Stimulated activated memory B cell treated with anti-CD40 and anti-IgM and Interleukin-4, amounts not matched to agents 10 μg/mL and 1 μg/mL and 100 μg/mL, for 72 hours (primary cell): ENCODE measurements around the gene FBXO38.

ENCODE experiments used
- ATAC-seq: fragments of 150-1000 bp; cut with Tn5 transposase; 2 replicates; pipeline ENCODE4 v1.10.0; 2021
- H3K27ac Mint-ChIP-seq: one replicate; pipeline ENCODE4 v1.8.0; 2022; ENCODE audit warnings: mild to moderate bottlenecking, mixed read lengths
- H3K27me3 Mint-ChIP-seq: one replicate; pipeline ENCODE4 v1.8.0; 2022; ENCODE audit warnings: mixed read lengths
- H3K36me3 Mint-ChIP-seq: one replicate; pipeline ENCODE4 v1.8.0; 2022; ENCODE audit warnings: mixed read lengths
- H3K4me1 Mint-ChIP-seq: one replicate; pipeline ENCODE4 v1.8.0; 2022; ENCODE audit warnings: mixed read lengths
- H3K4me3 Mint-ChIP-seq: one replicate; pipeline ENCODE4 v1.8.0; 2022; ENCODE audit warnings: mild to moderate bottlenecking, moderate library complexity, mixed read lengths
- H3K9me3 Mint-ChIP-seq: one replicate; pipeline ENCODE4 v1.8.0; 2022; ENCODE audit warnings: mixed read lengths

The FBXO38 gene

DNA sequence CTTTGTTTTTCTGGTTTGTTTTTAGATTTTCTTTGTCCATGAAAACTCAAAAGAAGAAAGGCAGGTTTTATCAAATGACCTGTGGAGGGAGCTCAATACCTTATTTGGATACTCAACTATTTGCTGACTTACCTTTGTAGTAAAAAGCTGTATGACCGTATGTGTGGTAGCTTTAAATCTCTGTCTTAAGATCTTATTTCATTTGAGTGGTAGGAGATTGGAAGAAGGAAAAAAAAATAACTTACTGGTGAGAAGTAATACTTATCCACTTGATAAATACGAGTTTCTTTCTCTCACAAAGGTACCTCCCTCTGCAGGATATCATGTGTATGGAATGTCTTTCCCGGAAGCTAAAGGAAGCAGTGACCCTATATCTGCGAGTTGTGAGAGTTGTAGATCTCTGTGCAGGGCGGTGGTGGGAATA, 15.0 kb downstream of the FBXO38 start:
- Mint-ChIP-seq H3K4me3 (no peak overlapping the region), H3K27ac (peak overlapping the region; percentile 39), H3K9me3 (no peaks in the 10 kb centered on the region), H3K4me1 (peaks cover 44% of the 10 kb centered on the region), H3K27me3 (no peaks in the 10 kb centered on the region), H3K36me3 (peaks cover 53% of the 10 kb centered on the region)
- no peak for ATAC-seq

DNA sequence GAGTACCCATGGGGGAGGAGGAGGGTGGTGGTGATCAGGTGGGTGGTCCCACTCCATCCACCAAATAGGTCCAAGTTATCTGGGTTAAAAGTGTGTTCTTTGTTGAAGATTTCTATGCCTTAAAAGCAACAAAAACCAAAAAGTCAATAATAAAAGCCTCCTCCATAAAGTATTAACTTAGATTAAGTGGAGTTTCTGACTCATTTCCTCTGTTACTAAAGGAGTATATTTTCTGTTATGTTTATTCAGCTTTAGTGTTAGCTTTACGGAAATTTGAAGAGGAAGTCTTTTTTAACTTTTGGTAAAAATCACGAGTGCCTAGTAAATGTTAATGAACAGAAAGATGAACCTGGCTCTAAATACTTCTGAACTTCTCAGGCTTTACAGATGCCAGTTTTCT, 17.8 kb downstream of the FBXO38 start:
- no peak overlapping the region for H3K27ac Mint-ChIP-seq
- H3K4me3 Mint-ChIP-seq = no peak overlapping the region
- peaks cover 44% of the 10 kb centered on the region for H3K4me1 Mint-ChIP-seq
- H3K9me3 Mint-ChIP-seq = no peaks in the 10 kb centered on the region
- no peaks in the 10 kb centered on the region for H3K27me3 Mint-ChIP-seq
- ATAC-seq = no peak
- peaks cover 68% of the 10 kb centered on the region for H3K36me3 Mint-ChIP-seq

DNA sequence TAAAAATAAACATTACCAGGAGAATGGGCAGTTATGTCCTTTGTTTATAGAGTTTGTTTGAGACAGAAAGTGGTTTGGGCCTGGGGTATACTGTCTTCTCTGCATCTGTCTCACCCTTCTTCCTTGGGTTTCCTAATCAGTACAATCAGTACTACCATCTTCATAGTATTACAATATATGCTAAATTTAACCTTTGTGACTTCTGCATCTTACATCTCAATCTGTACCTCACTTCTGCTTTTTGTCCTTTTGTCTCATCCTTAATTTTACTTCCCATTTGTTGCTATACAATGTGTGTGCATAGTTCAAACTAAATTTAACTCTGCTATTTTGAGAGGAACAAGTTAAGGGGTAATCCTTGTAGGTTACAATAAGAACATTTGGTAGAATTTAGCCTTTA, 19.6 kb downstream of the FBXO38 start:
- Mint-ChIP-seq H3K27me3 (no peaks in the 10 kb centered on the region), H3K9me3 (no peaks in the 10 kb centered on the region), H3K27ac (peak overlapping the region; percentile 71), H3K4me1 (peaks cover 34% of the 10 kb centered on the region), H3K4me3 (no peak overlapping the region), H3K36me3 (peaks cover 68% of the 10 kb centered on the region)
- peak; percentile 86 for ATAC-seq

DNA sequence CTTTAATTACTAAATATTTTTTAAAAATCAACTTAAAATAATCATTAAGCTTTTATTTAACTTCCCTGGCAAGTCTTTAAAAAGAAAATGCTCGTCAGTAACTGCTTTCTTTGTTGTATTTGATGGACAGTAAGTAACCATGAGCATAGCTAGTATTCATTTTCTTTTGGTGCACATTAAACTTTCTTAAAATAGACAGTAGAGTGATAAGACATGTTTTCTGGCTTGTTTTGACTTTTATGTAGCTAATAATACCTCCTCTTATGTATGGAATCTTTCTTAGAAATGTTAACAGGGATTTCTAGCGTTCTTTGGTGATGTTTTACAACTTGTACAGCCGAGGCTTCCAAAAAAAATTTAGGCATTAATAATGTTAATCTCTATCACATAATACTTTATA, 22.6 kb downstream of the FBXO38 start:
- H3K9me3 Mint-ChIP-seq = no peaks in the 10 kb centered on the region
- no peak overlapping the region for H3K4me3 Mint-ChIP-seq
- no peak overlapping the region for H3K27ac Mint-ChIP-seq
- peaks cover 67% of the 10 kb centered on the region for H3K36me3 Mint-ChIP-seq
- peaks cover 22% of the 10 kb centered on the region for H3K4me1 Mint-ChIP-seq
- no peak for ATAC-seq
- H3K27me3 Mint-ChIP-seq = no peaks in the 10 kb centered on the region

DNA sequence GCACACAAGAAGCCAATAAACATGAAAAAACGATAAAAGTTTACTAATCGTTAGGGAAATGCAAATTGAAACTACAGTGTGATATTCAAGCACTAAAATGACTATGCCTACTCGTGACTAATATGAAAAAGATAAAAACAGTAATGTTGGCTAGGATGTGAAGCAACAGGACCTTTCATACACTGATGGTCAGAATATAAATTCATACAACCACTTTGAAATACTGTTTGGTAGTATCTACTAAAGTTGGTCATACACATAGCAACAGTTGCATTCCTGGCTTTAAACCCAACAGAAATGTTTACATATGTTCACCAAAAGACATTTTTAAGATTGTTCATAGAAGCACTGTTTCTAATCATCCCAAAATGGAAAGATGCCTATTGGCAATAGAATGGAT, 24.3 kb downstream of the FBXO38 start:
- Mint-ChIP-seq H3K9me3 (no peaks in the 10 kb centered on the region), H3K27me3 (no peaks in the 10 kb centered on the region), H3K36me3 (peaks cover 72% of the 10 kb centered on the region), H3K4me1 (peaks cover 11% of the 10 kb centered on the region), H3K27ac (peak overlapping the region; percentile 25), H3K4me3 (no peak overlapping the region)
- no peak for ATAC-seq

DNA sequence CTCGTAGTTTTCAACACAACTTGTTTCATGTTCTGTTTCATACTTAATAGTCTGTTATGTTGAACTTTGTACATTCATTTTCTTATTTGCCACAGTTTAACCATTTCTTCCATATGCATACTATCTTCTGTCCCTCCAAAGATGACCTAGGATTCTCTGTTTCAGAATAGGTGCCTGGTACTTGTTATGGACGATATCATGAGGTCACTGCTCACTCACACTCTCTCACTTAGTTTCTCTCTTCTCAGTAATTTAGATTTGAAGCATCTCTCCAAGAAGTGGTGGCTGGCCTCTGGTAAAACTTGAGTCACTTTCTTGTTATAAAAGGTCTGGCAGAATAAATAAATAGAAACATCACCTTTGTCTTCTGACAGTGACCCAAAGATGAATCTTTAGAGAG, 28.4 kb downstream of the FBXO38 start:
- H3K4me1 Mint-ChIP-seq = no peaks in the 10 kb centered on the region
- peaks cover 70% of the 10 kb centered on the region for H3K36me3 Mint-ChIP-seq
- H3K27me3 Mint-ChIP-seq = no peaks in the 10 kb centered on the region
- no peaks in the 10 kb centered on the region for H3K9me3 Mint-ChIP-seq
- no peak overlapping the region for H3K4me3 Mint-ChIP-seq
- ATAC-seq = no peak
- H3K27ac Mint-ChIP-seq = no peak overlapping the region

DNA sequence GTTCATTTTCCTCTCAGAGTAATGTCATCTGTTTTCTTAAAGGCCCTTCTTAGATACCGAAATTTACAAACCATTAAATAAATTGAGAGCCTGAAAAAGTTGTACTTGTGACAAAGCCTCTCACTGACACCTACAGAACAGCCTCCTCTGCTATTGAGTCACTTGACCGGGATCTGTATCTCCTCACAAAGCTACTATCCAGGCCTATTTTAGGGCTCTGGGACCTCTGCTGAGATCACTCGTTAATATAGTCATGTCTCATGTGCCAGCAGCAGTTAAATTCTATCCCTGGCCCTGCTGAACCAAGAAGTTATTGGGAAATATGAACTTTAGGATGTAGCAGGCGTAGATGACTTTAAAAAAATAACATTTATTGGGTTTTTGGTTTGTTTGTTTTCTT, 31.1 kb downstream of the FBXO38 start:
- no peaks in the 10 kb centered on the region for H3K4me1 Mint-ChIP-seq
- H3K27ac Mint-ChIP-seq = no peak overlapping the region
- H3K36me3 Mint-ChIP-seq = peaks cover 77% of the 10 kb centered on the region
- H3K27me3 Mint-ChIP-seq = no peaks in the 10 kb centered on the region
- H3K9me3 Mint-ChIP-seq = no peaks in the 10 kb centered on the region
- no peak for ATAC-seq
- no peak overlapping the region for H3K4me3 Mint-ChIP-seq

DNA sequence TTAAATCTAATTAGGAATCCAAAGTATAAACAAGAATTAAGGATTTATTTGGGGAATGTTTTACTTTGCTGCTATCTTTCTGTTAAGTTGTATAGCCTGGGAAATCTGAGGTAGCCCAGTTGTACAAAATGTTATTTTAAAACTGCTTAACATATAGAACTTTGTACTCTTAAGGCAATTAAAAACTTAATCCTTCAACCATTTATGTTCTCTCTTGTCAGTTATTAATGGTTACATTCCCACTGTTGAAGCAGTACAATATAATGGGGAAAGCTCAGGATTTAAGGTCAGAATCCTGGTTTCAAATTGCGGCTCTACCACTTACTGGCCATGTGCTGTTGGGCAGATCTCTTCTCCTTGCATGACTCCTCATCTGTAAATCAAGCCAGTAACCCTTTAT, 32.7 kb downstream of the FBXO38 start:
- no peak overlapping the region for H3K4me3 Mint-ChIP-seq
- no peaks in the 10 kb centered on the region for H3K4me1 Mint-ChIP-seq
- no peak overlapping the region for H3K27ac Mint-ChIP-seq
- H3K27me3 Mint-ChIP-seq = no peaks in the 10 kb centered on the region
- H3K36me3 Mint-ChIP-seq = peaks cover 69% of the 10 kb centered on the region
- no peaks in the 10 kb centered on the region for H3K9me3 Mint-ChIP-seq
- ATAC-seq = no peak

DNA sequence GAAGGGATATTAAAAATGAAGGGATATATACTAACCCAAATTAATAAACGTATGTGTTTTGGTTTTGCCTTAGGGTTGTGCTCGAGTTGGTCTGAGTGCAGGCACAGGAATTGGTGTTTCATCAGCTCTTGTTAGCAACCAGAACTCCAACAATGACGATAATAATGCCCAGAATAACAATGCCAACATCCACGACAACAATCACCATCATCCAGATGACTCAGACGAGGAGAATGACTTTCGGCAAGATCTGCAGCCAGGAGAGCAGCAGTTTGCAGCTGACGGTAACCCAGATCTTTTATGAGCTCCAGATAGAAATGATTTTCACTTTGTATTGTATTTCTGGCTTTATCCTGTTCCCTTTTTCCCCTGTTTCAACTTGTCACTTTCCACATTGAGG, 33.2 kb downstream of the FBXO38 start:
- ATAC-seq = no peak
- Mint-ChIP-seq H3K9me3 (no peaks in the 10 kb centered on the region), H3K36me3 (peaks cover 72% of the 10 kb centered on the region), H3K4me1 (no peaks in the 10 kb centered on the region), H3K27me3 (no peaks in the 10 kb centered on the region), H3K4me3 (no peak overlapping the region), H3K27ac (no peak overlapping the region)

DNA sequence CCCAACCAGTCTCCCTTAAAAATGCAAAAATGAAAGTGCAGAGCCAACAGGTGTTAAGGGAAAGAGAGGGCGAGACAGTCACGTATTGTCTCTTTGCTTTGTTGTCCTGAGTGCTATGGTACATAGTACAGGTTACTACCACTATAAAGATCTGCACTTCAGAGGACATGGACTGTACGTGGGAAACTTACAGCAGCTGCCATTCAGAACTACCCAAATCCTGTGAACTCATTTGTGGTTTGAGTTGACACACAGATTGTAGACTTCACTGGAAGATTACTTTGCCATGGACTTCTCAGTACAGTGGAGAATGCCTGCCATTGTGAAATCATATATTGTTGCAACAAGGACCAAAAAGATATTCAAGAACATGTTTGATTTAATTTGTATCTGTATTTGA, 34.8 kb downstream of the FBXO38 start:
- H3K4me3 Mint-ChIP-seq = no peak overlapping the region
- no peak overlapping the region for H3K27ac Mint-ChIP-seq
- no peaks in the 10 kb centered on the region for H3K9me3 Mint-ChIP-seq
- H3K27me3 Mint-ChIP-seq = no peaks in the 10 kb centered on the region
- ATAC-seq = no peak
- H3K4me1 Mint-ChIP-seq = no peaks in the 10 kb centered on the region
- H3K36me3 Mint-ChIP-seq = peaks cover 72% of the 10 kb centered on the region

DNA sequence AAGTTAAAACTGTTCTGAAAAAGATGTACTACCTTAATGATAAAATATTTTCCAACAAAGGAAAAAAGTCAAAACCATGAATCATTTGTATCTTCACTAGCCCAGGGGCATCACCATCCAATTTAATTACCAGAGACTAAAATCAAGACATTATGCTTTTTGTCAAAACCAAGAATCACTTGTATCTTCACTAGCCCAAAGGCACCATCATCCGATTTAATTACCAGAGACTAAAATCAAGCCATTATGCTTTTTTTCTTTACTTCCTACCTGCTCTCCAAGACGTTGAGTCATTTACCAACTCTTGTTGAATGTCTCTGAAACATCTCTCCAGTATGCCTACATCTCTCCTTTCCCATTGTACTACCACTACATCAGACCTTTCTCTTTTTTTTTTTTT, 37.9 kb downstream of the FBXO38 start:
- Mint-ChIP-seq H3K27ac (peak overlapping the region; percentile 43), H3K4me1 (no peaks in the 10 kb centered on the region), H3K9me3 (no peaks in the 10 kb centered on the region), H3K36me3 (peaks cover 74% of the 10 kb centered on the region), H3K4me3 (no peak overlapping the region), H3K27me3 (no peaks in the 10 kb centered on the region)
- ATAC-seq = no peak

DNA sequence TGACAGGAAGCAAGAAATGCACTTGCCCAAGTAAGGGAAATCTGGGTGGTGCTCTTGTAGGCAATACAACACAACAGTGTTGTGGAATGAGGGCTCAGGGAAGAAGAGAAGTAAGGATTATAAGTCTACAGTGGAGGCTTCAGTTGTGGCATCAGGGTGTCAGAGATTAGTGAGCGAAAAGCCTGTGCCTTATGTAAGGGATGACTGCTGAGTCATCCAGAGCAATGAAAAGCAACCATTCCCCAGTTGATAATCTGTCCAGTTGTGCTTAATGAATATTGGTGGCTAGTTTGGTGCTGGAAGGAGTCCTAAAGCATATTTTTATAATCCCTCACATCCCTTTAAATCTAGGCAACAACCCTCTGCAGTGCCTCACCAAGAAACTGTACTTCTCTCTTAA, 42.0 kb downstream of the FBXO38 start:
- Mint-ChIP-seq H3K27ac (no peak overlapping the region), H3K4me1 (peaks cover 4% of the 10 kb centered on the region), H3K9me3 (no peaks in the 10 kb centered on the region), H3K27me3 (no peaks in the 10 kb centered on the region), H3K4me3 (no peak overlapping the region), H3K36me3 (peaks cover 75% of the 10 kb centered on the region)
- ATAC-seq = no peak

DNA sequence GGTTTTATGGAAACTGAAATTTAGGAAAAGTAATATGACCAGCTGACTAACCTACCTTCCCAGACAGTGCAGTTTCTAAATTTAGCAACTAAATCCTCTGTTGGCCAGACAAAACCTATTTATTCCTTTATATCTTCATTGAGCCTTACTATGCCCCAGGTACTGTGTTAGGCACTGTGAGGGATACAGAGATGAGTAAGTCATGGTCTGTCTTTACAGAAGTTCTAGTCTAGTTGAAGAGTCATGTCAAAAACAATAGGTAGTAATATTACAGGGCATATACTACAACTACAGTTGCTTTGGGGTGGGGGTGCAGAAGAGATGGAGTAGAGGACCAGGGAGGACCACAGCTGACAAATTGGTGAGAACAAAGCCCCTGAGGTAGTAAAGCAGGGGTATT, 42.8 kb downstream of the FBXO38 start:
- Mint-ChIP-seq H3K4me1 (peaks cover 4% of the 10 kb centered on the region), H3K36me3 (peaks cover 76% of the 10 kb centered on the region), H3K9me3 (no peaks in the 10 kb centered on the region), H3K27ac (peak overlapping the region; percentile 18), H3K27me3 (no peaks in the 10 kb centered on the region), H3K4me3 (no peak overlapping the region)
- ATAC-seq = no peak

DNA sequence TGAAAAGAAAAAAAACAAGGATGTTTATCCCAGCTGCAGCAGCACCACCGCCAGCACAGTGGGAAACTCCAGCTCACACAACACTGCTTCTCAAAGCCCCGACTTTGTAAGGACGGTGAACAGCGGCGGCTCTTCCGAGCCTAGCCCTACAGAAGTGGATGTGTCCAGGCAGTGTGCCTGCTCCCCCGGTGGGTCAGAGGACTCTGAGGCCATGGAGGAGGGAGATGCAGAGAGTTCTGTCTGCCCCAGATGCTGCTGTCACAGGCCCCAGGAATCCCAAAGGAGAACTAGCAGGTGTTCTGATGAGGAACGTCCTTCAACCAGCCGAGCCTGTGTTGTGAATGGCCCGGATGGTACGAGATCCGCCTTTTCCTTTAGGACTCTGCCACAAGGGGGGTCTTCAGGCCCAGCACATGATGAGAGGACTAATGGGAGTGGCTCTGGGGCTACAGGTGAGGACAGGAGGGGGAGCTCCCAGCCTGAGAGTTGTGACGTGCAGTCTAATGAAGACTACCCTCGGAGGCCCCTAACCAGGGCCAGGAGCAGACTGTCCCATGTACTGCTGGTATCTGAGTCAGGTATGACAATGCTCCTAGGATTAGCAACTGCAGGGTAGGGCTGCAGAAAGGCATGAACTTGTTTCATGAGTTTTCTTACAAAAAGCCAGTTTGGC, 43.7 kb downstream of the FBXO38 start:
- H3K36me3 Mint-ChIP-seq = peaks cover 70% of the 10 kb centered on the region
- peaks cover 4% of the 10 kb centered on the region for H3K4me1 Mint-ChIP-seq

DNA sequence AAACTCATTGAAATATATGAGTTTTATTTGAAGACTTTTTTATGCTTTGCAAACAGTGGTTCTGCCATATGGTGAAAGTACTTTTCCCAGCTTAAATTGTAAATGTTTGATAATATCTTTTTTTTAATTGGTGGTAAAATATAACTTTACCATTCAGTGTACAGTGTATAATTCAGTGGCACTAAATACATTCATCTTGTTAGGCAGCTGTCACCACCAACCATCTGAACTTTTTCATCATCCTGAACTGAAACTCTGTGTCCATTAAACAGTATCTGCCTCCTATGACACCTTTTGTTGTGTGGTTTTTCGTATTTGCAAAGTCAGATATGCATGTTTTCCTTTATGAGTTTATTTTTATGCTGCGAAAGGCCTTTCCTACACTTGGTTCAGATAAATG, 45.1 kb downstream of the FBXO38 start:
- Mint-ChIP-seq H3K27ac (no peak overlapping the region), H3K36me3 (peaks cover 72% of the 10 kb centered on the region)

More for the DNA sequence above, 43.7 kb downstream of the FBXO38 start:
- no peaks in the 10 kb centered on the region for H3K9me3 Mint-ChIP-seq
- H3K27me3 Mint-ChIP-seq = no peaks in the 10 kb centered on the region
- no peak for ATAC-seq
- no peak overlapping the region for H3K4me3 Mint-ChIP-seq
- no peak overlapping the region for H3K27ac Mint-ChIP-seq

DNA sequence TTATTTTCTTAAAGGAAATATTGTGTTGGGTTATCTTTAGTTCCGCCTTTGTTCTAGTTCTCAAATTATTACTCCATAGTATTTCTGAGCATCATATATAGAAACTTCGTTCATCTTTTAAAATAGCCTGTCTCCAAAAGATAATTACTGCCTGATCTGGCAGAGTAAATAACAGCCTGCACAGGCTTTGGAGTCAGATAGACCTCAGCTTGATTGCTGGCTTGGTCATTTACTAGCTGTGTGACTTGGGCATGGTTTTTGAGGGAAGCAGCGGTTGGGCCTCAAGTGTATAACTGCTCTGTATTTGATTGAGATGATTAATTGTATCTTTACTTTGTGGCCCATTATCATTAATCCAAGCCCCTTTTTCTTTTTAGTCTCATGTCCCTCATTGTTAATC, 50.1 kb downstream of the FBXO38 start:
- H3K4me3 Mint-ChIP-seq = no peak overlapping the region
- no peak for ATAC-seq
- peaks cover 4% of the 10 kb centered on the region for H3K4me1 Mint-ChIP-seq
- no peaks in the 10 kb centered on the region for H3K9me3 Mint-ChIP-seq
- H3K27ac Mint-ChIP-seq = no peak overlapping the region
- peaks cover 46% of the 10 kb centered on the region for H3K36me3 Mint-ChIP-seq
- H3K27me3 Mint-ChIP-seq = no peaks in the 10 kb centered on the region

More for the DNA sequence above, 45.1 kb downstream of the FBXO38 start:
- ATAC-seq = no peak
- H3K4me1 Mint-ChIP-seq = peaks cover 4% of the 10 kb centered on the region
- H3K27me3 Mint-ChIP-seq = no peaks in the 10 kb centered on the region
- no peak overlapping the region for H3K4me3 Mint-ChIP-seq
- H3K9me3 Mint-ChIP-seq = no peaks in the 10 kb centered on the region

DNA sequence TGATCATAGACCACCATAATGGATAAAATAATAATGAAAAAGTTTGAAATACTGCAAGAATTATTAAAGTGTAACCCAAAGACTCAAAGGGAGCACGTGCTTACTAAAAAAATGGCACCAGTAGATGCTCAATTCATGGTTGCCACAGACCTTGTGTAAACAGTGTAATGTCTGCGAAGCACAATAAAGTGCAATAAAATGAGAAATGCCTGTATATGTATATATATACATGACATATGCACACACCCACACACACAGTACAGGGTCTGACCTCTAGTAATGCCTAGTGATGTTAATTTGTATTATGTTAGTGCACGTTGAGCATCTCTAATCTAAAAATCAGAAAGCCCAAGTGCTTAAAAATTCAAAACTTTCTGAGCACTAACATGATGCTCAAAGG, 52.3 kb downstream of the FBXO38 start:
- ATAC-seq = no peak
- peaks cover 43% of the 10 kb centered on the region for H3K36me3 Mint-ChIP-seq

More for the DNA sequence above, 52.3 kb downstream of the FBXO38 start:
- no peaks in the 10 kb centered on the region for H3K4me1 Mint-ChIP-seq
- H3K27ac Mint-ChIP-seq = no peak overlapping the region
- no peaks in the 10 kb centered on the region for H3K27me3 Mint-ChIP-seq
- H3K4me3 Mint-ChIP-seq = no peak overlapping the region
- H3K9me3 Mint-ChIP-seq = no peaks in the 10 kb centered on the region
